Lung (tissue), 12 donors: ENCODE data around the gene SSC5D. TPM values are rescaled to one million over a fixed set of nuclear protein-coding genes. Genes with fewer than 3 reads are reported as not detected.

ENCODE experiments used
- ATAC-seq: fragments of 200-7000 bp; cut with Tn5 transposase; one replicate; pipeline ENCODE4 v1.9.1; 2020; ENCODE audit warnings: moderate number of reproducible peaks; ENCODE audit not compliant: insufficient read depth, low FRiP score
- DNase-seq, 3 donors: peaks; one replicate each; pipeline ENCODE4 v3.0.0-alpha.2; 2013 to 2017
- H3K27ac ChIP-seq, 2 donors: one replicate each; pipeline ENCODE4 v1.5.1; 2013; ENCODE audit warnings: mild to moderate bottlenecking in 2 of 2, moderate library complexity in 2 of 2, control low read depth in 1 of 2, inconsistent platforms in 1 of 2, low read depth in 1 of 2, low read length in 1 of 2
- H3K27me3 ChIP-seq, 3 donors: one replicate each; pipeline ENCODE4 v1.5.1; 2013; ENCODE audit warnings: low read length in 2 of 3; ENCODE audit not compliant: control insufficient read depth in 3 of 3, insufficient read depth in 3 of 3
- H3K36me3 ChIP-seq, 4 donors: one replicate each; pipeline ENCODE4 v1.5.1; 2013; ENCODE audit warnings: low read length in 4 of 4, mild to moderate bottlenecking in 1 of 4, moderate library complexity in 1 of 4; ENCODE audit not compliant: control insufficient read depth in 4 of 4, insufficient read depth in 4 of 4
- H3K4me1 ChIP-seq, 5 donors: one replicate each; pipeline ENCODE4 v1.5.1; 2013; ENCODE audit warnings: low read length in 5 of 5, mild to moderate bottlenecking in 2 of 5, moderate library complexity in 1 of 5; ENCODE audit not compliant: control insufficient read depth in 5 of 5, insufficient read depth in 5 of 5
- H3K4me3 ChIP-seq: one replicate; pipeline ENCODE4 v1.5.1; 2013; ENCODE audit warnings: mild to moderate bottlenecking, control low read depth, moderate library complexity
- H3K9ac ChIP-seq, 2 donors: one replicate each; pipeline ENCODE4 v1.5.1; 2013; ENCODE audit warnings: low read length in 2 of 2, control low read depth in 1 of 2; ENCODE audit not compliant: insufficient read depth in 1 of 2
- H3K9me3 ChIP-seq, 4 donors: one replicate each; pipeline ENCODE4 v1.5.1; 2013; ENCODE audit warnings: low read length in 3 of 4, mild to moderate bottlenecking in 1 of 4, moderate library complexity in 1 of 4; ENCODE audit not compliant: control insufficient read depth in 4 of 4, insufficient read depth in 3 of 4
- WGBS, 2 donors: extraction: QIAGEN DNeasy Blood & Tissue Kit; methylation state at CpG; one replicate each; pipeline ENCODE4 v1.1.7; 2013; 5-methylcytosine and 5-hydroxymethylcytosine counted together
- polyA plus RNA-seq, 2 donors: library from polyadenylated mRNA; stranded (reverse); fragments of 200-250 nt; gene quantifications; one replicate each; pipeline ENCODE4 v1.2.1, GENCODE V29; 2013
- total RNA-seq, 2 donors: library from RNA; depleted of rRNA in 1 of 2; stranded (reverse); fragments of >200 nt in 1 of 2; gene quantifications; one replicate each; pipeline ENCODE4 v1.2.1, GENCODE V29; 2014 to 2021
- TF ChIP-seq, protein P1 (sequence below): IDR thresholded peaks from 2 replicates; pipeline ENCODE4 v1.5.1; 2012; ENCODE audit warnings: mild to moderate bottlenecking; ENCODE audit errors: control extremely low read depth, extremely low read depth
- donor health status: control.
- donor health status: control.
- donor health status: Bipolar disorder and iron deficiency.
- donor health status: healthy.
- donor health status: DM: yes; HTN: yes; CAD: no.

SSC5D gene
- total and polyA plus RNA-seq, 4 donors = 0.66 to 8.4 (median 4.4) TPM

DNA sequence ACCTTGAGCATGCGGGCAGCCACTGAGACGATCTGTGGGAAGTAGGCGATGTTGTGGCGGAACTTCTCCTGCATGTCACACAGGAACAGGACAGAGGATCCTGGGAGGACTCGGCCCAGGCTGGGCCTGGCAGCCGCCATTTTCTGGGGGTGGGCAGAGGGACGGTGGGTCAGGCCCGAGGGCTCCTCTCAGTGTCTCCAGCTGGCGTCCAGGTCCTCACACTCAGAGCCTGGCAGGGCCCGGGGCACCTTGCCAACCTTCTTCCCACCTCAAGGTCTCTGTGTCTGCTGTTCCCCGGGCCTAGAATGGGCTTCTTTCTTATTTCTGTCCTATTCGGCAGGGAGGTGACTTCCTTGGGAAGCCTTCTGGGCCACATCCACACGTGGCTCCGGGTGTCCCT is 31.9 kb upstream of the SSC5D start:
- Histone ChIP-seq H3K4me3 (no peak overlapping the region), H3K36me3 (peaks cover 0 to 19% (median 0%) of the 10 kb centered on the region in 4 donors), H3K27me3 (peaks cover 3 to 11% (median 7%) of the 10 kb centered on the region in 3 donors), H3K9ac (no peak overlapping the region), H3K4me1 (peaks cover 0 to 30% (median 8%) of the 10 kb centered on the region in 5 donors), H3K27ac (no peak overlapping the region), H3K9me3 (no peaks in the 10 kb centered on the region)
- whole genome bisulfite sequencing, 2 donors = 89 to 93% methylated on average over 14 of the region's 14 CpGs
- TF ChIP-seq, protein P1, sequence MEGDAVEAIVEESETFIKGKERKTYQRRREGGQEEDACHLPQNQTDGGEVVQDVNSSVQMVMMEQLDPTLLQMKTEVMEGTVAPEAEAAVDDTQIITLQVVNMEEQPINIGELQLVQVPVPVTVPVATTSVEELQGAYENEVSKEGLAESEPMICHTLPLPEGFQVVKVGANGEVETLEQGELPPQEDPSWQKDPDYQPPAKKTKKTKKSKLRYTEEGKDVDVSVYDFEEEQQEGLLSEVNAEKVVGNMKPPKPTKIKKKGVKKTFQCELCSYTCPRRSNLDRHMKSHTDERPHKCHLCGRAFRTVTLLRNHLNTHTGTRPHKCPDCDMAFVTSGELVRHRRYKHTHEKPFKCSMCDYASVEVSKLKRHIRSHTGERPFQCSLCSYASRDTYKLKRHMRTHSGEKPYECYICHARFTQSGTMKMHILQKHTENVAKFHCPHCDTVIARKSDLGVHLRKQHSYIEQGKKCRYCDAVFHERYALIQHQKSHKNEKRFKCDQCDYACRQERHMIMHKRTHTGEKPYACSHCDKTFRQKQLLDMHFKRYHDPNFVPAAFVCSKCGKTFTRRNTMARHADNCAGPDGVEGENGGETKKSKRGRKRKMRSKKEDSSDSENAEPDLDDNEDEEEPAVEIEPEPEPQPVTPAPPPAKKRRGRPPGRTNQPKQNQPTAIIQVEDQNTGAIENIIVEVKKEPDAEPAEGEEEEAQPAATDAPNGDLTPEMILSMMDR = no peak
- ATAC-seq (no peak), DNase-seq (no peak)

DNA sequence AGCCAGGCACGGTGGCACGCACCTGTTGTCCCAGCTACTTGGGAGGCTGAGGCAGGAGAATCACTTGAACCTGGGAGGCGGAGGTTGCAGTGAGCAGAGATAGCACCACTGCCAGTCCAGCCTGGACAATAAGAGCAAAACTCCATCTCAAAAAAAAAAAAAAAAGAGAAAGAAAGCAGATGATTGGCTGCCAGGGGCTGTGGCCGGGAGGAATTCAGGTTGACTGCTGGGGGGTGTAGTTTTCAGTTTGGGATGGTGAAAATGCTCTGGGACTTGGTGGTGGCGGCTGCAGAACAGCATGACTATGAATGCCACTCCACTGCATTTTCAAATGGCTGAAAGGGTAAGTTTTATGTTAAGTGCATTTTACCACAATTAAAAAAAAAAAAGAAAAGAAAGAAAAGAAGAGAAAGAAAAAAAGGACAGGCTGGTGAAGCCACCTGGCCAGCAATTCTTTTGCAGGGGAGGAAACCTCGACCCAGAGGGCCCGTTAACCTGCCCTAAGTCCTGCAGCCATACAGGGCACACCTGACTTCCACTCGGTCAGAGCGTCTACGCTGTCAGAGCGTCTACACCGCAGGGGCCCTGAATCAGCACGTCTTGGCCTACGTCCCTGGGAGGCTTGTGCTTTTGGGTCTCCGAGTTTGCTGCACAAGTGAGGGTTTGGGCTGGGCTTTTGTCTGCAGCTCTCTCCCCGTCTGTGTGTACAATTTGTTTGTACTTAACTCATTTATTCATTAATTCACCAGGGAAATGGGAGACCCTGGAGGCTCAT is 30.4 kb upstream of the SSC5D start:
- no peak overlapping the region for H3K9ac ChIP-seq
- H3K9me3 ChIP-seq = no peaks in the 10 kb centered on the region
- no peaks in the 10 kb centered on the region for H3K27me3 ChIP-seq
- H3K4me3 ChIP-seq = no peak overlapping the region
- peaks cover 0 to 30% (median 2%) of the 10 kb centered on the region in 5 donors for H3K4me1 ChIP-seq
- ATAC-seq (no peak), DNase-seq (no peak)
- H3K36me3 ChIP-seq = peaks cover 0 to 19% (median 0%) of the 10 kb centered on the region in 4 donors
- TF ChIP-seq, protein P1 = no peak
- WGBS, 2 donors = 83 to 89% methylated on average over 16 of the region's 16 CpGs
- H3K27ac ChIP-seq = no peak overlapping the region

DNA sequence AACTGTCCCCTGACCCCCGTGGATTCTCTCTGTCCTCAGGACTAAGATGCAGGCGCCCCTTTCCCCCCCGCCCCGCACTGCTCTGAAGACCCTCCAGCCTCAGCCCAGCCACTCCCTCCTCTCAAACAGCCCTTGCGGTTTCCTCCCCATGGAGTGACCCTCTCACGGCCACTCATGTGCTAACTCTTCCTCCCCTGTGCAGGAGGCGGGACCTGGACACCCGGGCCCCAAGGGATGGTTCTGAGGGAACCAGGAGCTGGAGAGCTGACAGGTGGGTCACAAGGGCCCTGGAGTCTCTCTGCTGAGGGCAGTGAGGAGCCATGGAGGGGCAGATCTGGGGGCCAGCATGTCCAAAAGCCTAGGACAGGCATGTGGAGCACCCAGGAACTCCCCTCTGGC is 28.7 kb upstream of the SSC5D start:
- H3K9me3 ChIP-seq = no peaks in the 10 kb centered on the region
- H3K27me3 ChIP-seq = no peaks in the 10 kb centered on the region
- 56 to 68% methylated on average over 8 of the region's 8 CpGs for WGBS, 2 donors
- peaks cover 0 to 18% (median 0%) of the 10 kb centered on the region in 4 donors for H3K36me3 ChIP-seq
- peak overlapping the region in 1 of 2 donors; percentile 55 for H3K9ac ChIP-seq
- peaks cover 0 to 30% (median 2%) of the 10 kb centered on the region in 5 donors for H3K4me1 ChIP-seq
- no peak overlapping the region for H3K4me3 ChIP-seq
- DNase-seq = no peak
- no peak for ATAC-seq
- H3K27ac ChIP-seq = no peak overlapping the region
- TF ChIP-seq, protein P1 = no peak
